Liver (tissue), 9 donors: Measurements from ENCODE around the gene MYLK2. TPM values are rescaled to one million over a fixed set of nuclear protein-coding genes. Genes with fewer than 3 reads are reported as not detected.

ENCODE experiments used
- DNase-seq: peaks from one replicate; pipeline ENCODE4 v3.0.0-alpha.2; 2017; ENCODE audit warnings: low spot score
- H3K27ac ChIP-seq, 2 donors: one replicate each; pipeline ENCODE4 v1.7.0; 2013; ENCODE audit warnings: inconsistent platforms in 2 of 2, low read length in 2 of 2, control low read depth in 1 of 2, low read depth in 1 of 2, mild to moderate bottlenecking in 1 of 2
- H3K27me3 ChIP-seq, 4 donors: one replicate each; pipeline versions ENCODE4 v1.6.1 to v1.7.0; 2013; ENCODE audit warnings: low read length in 3 of 4, inconsistent platforms in 1 of 4, mild to moderate bottlenecking in 1 of 4, moderate library complexity in 1 of 4; ENCODE audit not compliant: control insufficient read depth in 4 of 4, insufficient read depth in 4 of 4
- H3K36me3 ChIP-seq, 4 donors: one replicate each; pipeline versions ENCODE4 v1.6.1 to v1.7.0; 2013; ENCODE audit warnings: low read length in 3 of 4, mild to moderate bottlenecking in 3 of 4, low read depth in 1 of 4, moderate library complexity in 1 of 4; ENCODE audit not compliant: control insufficient read depth in 4 of 4, insufficient read depth in 3 of 4
- H3K4me1 ChIP-seq, 4 donors: one replicate each; pipeline versions ENCODE4 v1.6.1 to v1.7.0; 2013; ENCODE audit warnings: low read length in 3 of 4, mild to moderate bottlenecking in 3 of 4, moderate library complexity in 1 of 4; ENCODE audit not compliant: control insufficient read depth in 4 of 4, insufficient read depth in 4 of 4
- H3K4me3 ChIP-seq, 3 donors: one replicate each; pipeline versions ENCODE4 v1.6.1 to v1.7.0; 2013; ENCODE audit warnings: low read length in 3 of 3, control low read depth in 1 of 3, low read depth in 1 of 3, mild to moderate bottlenecking in 1 of 3
- H3K9ac ChIP-seq, 2 donors: one replicate each; pipeline ENCODE4 v1.7.0; 2013; ENCODE audit warnings: low read length in 2 of 2, mild to moderate bottlenecking in 2 of 2, moderate library complexity in 2 of 2, control low read depth in 1 of 2, low read depth in 1 of 2
- H3K9me3 ChIP-seq, 4 donors: one replicate each; pipeline versions ENCODE4 v1.6.1 to v1.7.0; 2013; ENCODE audit warnings: low read length in 3 of 4; ENCODE audit not compliant: control insufficient read depth in 4 of 4
- EGR1 ChIP-seq, 2 donors: IDR thresholded peaks; 2 replicates each; pipeline ENCODE4 v1.6.1; 2016 to 2018; ENCODE audit warnings: antibody characterized with exemption in 2 of 2, low read depth in 2 of 2
- FOXA1 ChIP-seq: IDR thresholded peaks from 2 replicates; pipeline ENCODE4 v1.6.1; 2016; ENCODE audit warnings: antibody characterized with exemption
- FOXA2 ChIP-seq: IDR thresholded peaks from 2 replicates; pipeline ENCODE4 v1.6.1; 2016; ENCODE audit warnings: antibody characterized with exemption
- GABPA ChIP-seq, 2 donors: IDR thresholded peaks in 1 of 2; conservative IDR thresholded peaks in 1 of 2; 2 replicates each; pipeline ENCODE4 v1.6.1; 2016; ENCODE audit warnings: antibody characterized with exemption in 2 of 2, mild to moderate bottlenecking in 1 of 2, moderate library complexity in 1 of 2
- HNF4A ChIP-seq, 2 donors: conservative IDR thresholded peaks; 2 replicates each; pipeline ENCODE4 v1.6.1; 2016; ENCODE audit warnings: antibody characterized with exemption in 2 of 2, mild to moderate bottlenecking in 2 of 2
- HNF4G ChIP-seq: IDR thresholded peaks from 2 replicates; pipeline ENCODE4 v1.6.1; 2016; ENCODE audit warnings: antibody characterized with exemption
- JUND ChIP-seq, 2 donors: IDR thresholded peaks; 2 replicates each; pipeline ENCODE4 v1.6.1; 2016; ENCODE audit warnings: antibody characterized with exemption in 2 of 2
- NR2F2 ChIP-seq: IDR thresholded peaks from 2 replicates; pipeline ENCODE4 v1.6.1; 2016; ENCODE audit warnings: antibody characterized with exemption
- RAD21 ChIP-seq, 2 donors: IDR thresholded peaks; 2 replicates each; pipeline ENCODE4 v1.6.1; 2016; ENCODE audit warnings: antibody characterized with exemption in 2 of 2, mild to moderate bottlenecking in 2 of 2
- RXRA ChIP-seq, 2 donors: IDR thresholded peaks; 2 replicates each; pipeline ENCODE4 v1.6.1; 2017 to 2018; ENCODE audit warnings: antibody characterized with exemption in 2 of 2, mild to moderate bottlenecking in 1 of 2
- TAF1 ChIP-seq: conservative IDR thresholded peaks from 2 replicates; pipeline ENCODE4 v1.6.1; 2016; ENCODE audit warnings: antibody characterized with exemption, mild to moderate bottlenecking
- WGBS: extraction: QIAGEN DNeasy Blood & Tissue Kit; methylation state at CpG from one replicate; pipeline ENCODE4 v1.1.7; 2013; 5-methylcytosine and 5-hydroxymethylcytosine counted together
- polyA plus RNA-seq, 2 donors: library from polyadenylated mRNA; stranded (reverse) in 1 of 2; unstranded in 1 of 2; fragments of 200-250 nt in 1 of 2; fragments of >200 nt in 1 of 2; fragmentation: Nextera tagmentation in 1 of 2; extraction: Ambion mirVana in 1 of 2; gene quantifications; one replicate each; pipeline versions ENCODE4 v1.2.1 to v1.2.3, GENCODE V29; 2013 to 2015
- total RNA-seq, 2 donors: library from RNA; depleted of rRNA; stranded (reverse); fragments of >200 nt; gene quantifications; one replicate each; pipeline ENCODE4 v1.2.3, GENCODE V29; 2014
- TF ChIP-seq, protein P1 (sequence below): IDR thresholded peaks from 2 replicates; pipeline ENCODE4 v1.6.1; 2016; ENCODE audit warnings: antibody characterized with exemption, mild to moderate bottlenecking
- TF ChIP-seq, protein P2 (sequence below): IDR thresholded peaks from 2 replicates; pipeline ENCODE4 v1.6.1; 2016; ENCODE audit warnings: antibody characterized with exemption
- TF ChIP-seq, protein P3 (sequence below): fragments of 150-350 bp; IDR thresholded peaks from 2 replicates; pipeline ENCODE4 v1.5.1; 2017; ENCODE audit warnings: improper control_type of control experiment, low read depth, low read length; ENCODE audit not compliant: missing input control
- TF ChIP-seq, protein P4 (sequence below): IDR thresholded peaks from 2 replicates; pipeline ENCODE4 v1.6.1; 2016; ENCODE audit warnings: antibody characterized with exemption
- donor health status: healthy.
- donor health status: healthy.
- donor health status: healthy.
- donor health status: healthy.
- donor health status: healthy.

The MYLK2 gene
- total and polyA plus RNA-seq, 4 donors, result 0.08 to 0.19 TPM; not detected in 2

DNA sequence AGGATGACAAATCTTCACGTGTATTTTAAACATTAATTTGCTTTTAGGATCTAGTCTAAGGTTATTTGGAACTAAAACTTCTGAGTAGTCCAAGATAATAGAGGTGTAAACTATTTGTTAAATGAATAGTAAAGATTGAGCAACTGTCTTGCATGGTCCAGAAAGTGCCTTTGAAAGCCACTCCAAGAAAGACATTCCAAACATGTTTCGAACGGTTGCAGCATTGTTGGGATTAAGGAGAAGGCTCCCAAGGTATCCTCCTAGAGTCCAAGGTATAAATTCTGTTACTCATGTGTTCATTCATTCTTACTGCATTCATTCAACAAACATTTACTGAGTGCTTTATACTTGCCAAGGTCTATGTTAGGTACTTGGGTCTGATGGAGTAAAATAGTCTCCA lies 28.8 kb upstream of the MYLK2 start:
- 94% methylated on average over 3 of the region's 3 CpGs for WGBS
- peaks cover 0 to 4% (median 0%) of the 10 kb centered on the region in 4 donors for H3K36me3 ChIP-seq
- H3K27me3 ChIP-seq, result no peaks in the 10 kb centered on the region

DNA sequence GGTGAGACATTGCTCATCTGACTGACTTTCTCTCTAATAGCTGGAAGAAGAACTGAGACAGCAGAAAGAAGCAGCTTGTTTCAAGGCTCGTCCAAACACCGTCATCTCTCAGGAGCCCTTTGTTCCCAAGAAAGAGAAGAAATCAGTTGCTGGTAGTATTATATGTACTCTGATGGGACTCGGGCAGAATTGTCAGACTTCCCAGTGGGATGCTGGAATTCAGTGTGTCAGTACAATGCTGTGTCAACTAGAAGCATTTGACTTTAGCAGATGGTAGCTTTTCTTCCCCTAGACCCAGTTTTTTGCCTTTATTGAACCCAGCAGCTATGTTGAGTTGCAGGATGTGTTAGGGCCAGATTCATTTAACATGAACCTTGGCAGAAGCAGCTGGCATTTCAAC lies 21.8 kb upstream of the MYLK2 start:
- Histone ChIP-seq H3K4me1 (no peaks in the 10 kb centered on the region), H3K4me3 (no peak overlapping the region), H3K27me3 (no peaks in the 10 kb centered on the region), H3K9me3 (no peaks in the 10 kb centered on the region), H3K36me3 (peaks cover 0 to 4% (median 1%) of the 10 kb centered on the region in 4 donors), H3K9ac (no peak overlapping the region), H3K27ac (no peak overlapping the region)
- TF ChIP-seq, protein P1, sequence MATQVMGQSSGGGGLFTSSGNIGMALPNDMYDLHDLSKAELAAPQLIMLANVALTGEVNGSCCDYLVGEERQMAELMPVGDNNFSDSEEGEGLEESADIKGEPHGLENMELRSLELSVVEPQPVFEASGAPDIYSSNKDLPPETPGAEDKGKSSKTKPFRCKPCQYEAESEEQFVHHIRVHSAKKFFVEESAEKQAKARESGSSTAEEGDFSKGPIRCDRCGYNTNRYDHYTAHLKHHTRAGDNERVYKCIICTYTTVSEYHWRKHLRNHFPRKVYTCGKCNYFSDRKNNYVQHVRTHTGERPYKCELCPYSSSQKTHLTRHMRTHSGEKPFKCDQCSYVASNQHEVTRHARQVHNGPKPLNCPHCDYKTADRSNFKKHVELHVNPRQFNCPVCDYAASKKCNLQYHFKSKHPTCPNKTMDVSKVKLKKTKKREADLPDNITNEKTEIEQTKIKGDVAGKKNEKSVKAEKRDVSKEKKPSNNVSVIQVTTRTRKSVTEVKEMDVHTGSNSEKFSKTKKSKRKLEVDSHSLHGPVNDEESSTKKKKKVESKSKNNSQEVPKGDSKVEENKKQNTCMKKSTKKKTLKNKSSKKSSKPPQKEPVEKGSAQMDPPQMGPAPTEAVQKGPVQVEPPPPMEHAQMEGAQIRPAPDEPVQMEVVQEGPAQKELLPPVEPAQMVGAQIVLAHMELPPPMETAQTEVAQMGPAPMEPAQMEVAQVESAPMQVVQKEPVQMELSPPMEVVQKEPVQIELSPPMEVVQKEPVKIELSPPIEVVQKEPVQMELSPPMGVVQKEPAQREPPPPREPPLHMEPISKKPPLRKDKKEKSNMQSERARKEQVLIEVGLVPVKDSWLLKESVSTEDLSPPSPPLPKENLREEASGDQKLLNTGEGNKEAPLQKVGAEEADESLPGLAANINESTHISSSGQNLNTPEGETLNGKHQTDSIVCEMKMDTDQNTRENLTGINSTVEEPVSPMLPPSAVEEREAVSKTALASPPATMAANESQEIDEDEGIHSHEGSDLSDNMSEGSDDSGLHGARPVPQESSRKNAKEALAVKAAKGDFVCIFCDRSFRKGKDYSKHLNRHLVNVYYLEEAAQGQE, result no peak
- TF ChIP-seq, protein P2, sequence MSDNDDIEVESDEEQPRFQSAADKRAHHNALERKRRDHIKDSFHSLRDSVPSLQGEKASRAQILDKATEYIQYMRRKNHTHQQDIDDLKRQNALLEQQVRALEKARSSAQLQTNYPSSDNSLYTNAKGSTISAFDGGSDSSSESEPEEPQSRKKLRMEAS, result no peak
- TF ChIP-seq EGR1 (IDR thresholded peaks at IDR 0.05; ENCODE audit: low read depth in 2 of 2), result no peak
- TF ChIP-seq, protein P3, sequence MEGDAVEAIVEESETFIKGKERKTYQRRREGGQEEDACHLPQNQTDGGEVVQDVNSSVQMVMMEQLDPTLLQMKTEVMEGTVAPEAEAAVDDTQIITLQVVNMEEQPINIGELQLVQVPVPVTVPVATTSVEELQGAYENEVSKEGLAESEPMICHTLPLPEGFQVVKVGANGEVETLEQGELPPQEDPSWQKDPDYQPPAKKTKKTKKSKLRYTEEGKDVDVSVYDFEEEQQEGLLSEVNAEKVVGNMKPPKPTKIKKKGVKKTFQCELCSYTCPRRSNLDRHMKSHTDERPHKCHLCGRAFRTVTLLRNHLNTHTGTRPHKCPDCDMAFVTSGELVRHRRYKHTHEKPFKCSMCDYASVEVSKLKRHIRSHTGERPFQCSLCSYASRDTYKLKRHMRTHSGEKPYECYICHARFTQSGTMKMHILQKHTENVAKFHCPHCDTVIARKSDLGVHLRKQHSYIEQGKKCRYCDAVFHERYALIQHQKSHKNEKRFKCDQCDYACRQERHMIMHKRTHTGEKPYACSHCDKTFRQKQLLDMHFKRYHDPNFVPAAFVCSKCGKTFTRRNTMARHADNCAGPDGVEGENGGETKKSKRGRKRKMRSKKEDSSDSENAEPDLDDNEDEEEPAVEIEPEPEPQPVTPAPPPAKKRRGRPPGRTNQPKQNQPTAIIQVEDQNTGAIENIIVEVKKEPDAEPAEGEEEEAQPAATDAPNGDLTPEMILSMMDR, result no peak
- no peak for TF ChIP-seq NR2F2
- no peak for TF ChIP-seq JUND (IDR thresholded peaks at IDR 0.05)
- no peak for DNase-seq
- WGBS, result 95% methylated on average over 3 of the region's 3 CpGs

More for the DNA sequence above, 28.8 kb upstream of the MYLK2 start:
- Histone ChIP-seq H3K4me3 (no peak overlapping the region), H3K9ac (no peak overlapping the region), H3K4me1 (no peaks in the 10 kb centered on the region), H3K27ac (no peak overlapping the region), H3K9me3 (no peaks in the 10 kb centered on the region)
- TF ChIP-seq GABPA (IDR thresholded peaks at IDR 0.05 in 1 of 2, conservative IDR thresholded peaks at IDR 0.05 in 1 of 2), result no peak
- TF ChIP-seq FOXA1, result no peak
- no peak for TF ChIP-seq HNF4A (conservative IDR thresholded peaks at IDR 0.05)
- TF ChIP-seq RXRA (IDR thresholded peaks at IDR 0.05), result no peak
- no peak for TF ChIP-seq HNF4G
- TF ChIP-seq, protein P4, sequence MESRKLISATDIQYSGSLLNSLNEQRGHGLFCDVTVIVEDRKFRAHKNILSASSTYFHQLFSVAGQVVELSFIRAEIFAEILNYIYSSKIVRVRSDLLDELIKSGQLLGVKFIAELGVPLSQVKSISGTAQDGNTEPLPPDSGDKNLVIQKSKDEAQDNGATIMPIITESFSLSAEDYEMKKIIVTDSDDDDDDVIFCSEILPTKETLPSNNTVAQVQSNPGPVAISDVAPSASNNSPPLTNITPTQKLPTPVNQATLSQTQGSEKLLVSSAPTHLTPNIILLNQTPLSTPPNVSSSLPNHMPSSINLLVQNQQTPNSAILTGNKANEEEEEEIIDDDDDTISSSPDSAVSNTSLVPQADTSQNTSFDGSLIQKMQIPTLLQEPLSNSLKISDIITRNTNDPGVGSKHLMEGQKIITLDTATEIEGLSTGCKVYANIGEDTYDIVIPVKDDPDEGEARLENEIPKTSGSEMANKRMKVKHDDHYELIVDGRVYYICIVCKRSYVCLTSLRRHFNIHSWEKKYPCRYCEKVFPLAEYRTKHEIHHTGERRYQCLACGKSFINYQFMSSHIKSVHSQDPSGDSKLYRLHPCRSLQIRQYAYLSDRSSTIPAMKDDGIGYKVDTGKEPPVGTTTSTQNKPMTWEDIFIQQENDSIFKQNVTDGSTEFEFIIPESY, result no peak
- no peak for TF ChIP-seq TAF1
- no peak for TF ChIP-seq EGR1 (IDR thresholded peaks at IDR 0.05; ENCODE audit: low read depth in 2 of 2)
- no peak for TF ChIP-seq JUND (IDR thresholded peaks at IDR 0.05)
- TF ChIP-seq, protein P1, result no peak
- no peak for TF ChIP-seq FOXA2
- no peak for TF ChIP-seq RAD21 (IDR thresholded peaks at IDR 0.05)
- TF ChIP-seq NR2F2, result no peak
- DNase-seq, result no peak
